Effector CD4-positive, alpha-beta T cell (primary cell): Measurements from ENCODE around the gene NAT14.
A peak's percentile ranks its signal among the peaks of the same experiment; 100 is the strongest.

Experiments used
- DNase-seq: peaks from one replicate; pipeline ENCODE4 v3.0.0-alpha.2; 2020

Gene NAT14

GRCh38 chr19:55472463-55472862, 12.5 kb upstream of the NAT14 start:
- no peak for DNase-seq

- no peak for DNase-seq
Measured at GRCh38 chr19:55473225-55474012, 11.6 kb upstream of the NAT14 start.

GRCh38 chr19:55474269-55475265, 10.4 kb upstream of the NAT14 start:
- no peak for DNase-seq

DNA sequence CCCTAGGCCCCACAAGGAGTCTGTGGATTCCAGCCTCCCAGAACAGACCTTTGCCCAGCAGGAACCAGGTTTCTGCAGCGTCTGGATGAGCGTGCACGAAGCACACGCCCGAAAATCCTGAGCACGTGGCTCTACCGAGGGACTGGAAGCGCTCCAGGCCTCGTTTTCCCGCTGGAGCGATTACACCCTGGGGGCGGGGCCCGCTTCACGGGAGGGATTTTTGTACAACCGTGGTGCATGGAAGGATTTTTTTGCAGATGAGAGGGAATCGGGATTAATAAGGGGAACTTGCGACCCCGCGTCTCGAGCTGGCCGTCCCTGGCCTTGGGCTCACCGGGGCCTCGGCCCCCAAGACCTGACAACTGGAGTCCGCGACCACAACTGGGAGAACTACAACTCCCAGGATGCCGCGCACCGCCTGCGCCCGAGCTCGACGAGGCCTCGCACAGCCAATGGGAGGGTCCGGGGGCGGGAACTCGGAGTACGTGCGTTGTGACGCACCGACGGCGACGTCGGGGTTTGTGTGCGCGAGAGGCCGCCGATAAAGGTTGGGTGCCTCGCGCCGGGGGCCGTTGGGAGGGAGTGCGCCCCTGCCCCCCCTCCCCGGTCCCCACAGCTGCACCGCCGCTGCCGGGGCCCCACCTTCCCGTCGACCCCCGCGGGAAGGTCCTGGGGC, 8.8 kb upstream of the NAT14 start, which contains the start of gene ZNF628:
Gene ZNF628 (plus strand): TSS at position 518 of the 676 bp plus-strand sequence. CDS start 3,294 bp downstream, outside the sequence.
- DNase-seq = peak; percentile 97

DNA sequence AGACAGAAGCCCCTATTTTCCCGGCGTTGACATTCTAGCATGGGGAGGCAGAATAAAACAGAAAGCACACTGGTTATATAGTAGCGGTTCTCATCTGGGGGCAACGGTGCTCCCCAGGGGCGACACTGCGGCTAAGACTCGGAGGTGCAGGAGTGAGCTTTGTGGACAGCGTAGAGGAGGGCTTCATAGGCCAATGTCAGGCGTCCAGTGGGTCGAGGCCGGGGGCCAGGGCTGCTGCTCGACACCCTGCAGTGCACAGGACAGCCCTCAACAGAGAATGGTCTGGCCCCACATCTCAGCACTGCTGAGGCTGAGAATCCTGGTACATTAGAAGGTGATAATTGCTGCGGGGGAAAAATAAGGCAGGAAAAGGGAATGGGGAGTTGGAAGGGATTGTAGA, 7.1 kb upstream of the NAT14 start:
- DNase-seq = no peak

DNA sequence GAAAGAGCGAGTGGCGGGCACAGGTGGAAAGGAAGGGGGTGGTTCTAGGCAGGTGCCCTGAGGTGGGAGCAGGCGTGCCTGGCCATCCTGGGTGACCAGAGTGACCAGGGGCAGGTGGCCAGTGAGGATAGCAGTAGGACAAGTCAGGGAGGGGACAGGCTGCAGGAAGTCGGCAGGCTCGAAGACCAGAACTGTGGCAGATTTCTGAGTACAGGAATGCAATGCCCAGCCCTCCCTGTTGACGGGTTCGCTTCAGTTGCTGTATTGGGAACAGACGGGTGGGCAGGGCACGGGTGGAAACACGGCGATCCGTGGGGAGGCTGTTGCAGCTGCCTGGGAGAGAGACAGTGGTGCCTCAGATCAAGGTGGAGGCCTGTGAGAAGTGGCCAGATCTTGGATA, 6.6 kb upstream of the NAT14 start:
- no peak for DNase-seq

GRCh38 chr19:55479045-55479444, 5.9 kb upstream of the NAT14 start:
- DNase-seq = no peak

- DNase-seq = no peak
Measured at GRCh38 chr19:55479451-55480230, 5.3 kb upstream of the NAT14 start.

- no peak for DNase-seq
Measured at GRCh38 chr19:55481148-55481793, 3.7 kb upstream of the NAT14 start.

- DNase-seq = no peak
Measured at GRCh38 chr19:55481794-55482155, 3.2 kb upstream of the NAT14 start.

GRCh38 chr19:55482156-55482961, 2.6 kb upstream of the NAT14 start:
- DNase-seq = no peak

GRCh38 chr19:55482967-55483705, 1.9 kb upstream of the NAT14 start:
- no peak for DNase-seq

DNA sequence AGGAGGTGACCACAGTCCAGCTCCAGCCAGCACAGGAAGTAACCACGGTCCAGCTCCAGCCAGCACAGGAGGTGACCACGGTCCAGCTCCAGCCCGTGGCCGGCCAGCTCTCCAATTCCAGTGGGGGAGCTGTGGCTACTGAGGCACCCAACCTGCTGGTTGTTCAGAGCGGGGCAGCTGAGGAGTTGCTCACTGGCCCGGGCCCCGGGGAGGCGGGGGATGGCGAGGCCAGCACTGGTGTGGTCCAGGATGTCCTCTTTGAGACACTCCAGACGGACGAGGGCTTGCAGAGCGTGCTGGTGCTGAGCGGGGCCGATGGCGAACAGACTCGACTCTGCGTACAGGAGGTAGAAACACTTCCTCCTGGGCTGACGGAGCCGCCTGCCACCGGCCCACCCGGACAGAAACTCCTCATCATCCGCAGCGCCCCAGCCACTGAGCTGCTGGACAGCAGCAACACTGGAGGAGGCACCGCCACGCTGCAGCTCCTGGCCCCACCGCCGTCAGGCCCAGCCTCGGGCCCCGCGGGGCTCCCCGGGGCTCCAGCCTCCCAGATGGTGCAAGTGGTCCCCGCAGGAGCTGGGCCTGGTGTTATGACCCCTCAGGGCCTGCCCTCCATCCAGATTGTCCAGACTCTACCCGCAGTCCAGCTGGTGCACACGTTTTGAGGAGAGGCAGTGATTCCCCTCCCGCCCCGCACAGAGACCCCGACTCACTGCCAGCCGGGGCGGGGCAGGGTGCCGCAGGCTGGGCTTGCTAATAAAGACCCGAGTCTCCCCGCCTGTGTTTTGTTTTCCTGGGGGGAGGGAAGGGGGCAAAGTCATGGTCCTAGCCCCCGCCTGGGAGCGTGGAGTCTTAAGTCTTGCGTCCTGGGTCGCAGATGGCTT, 1.0 kb upstream of the NAT14 start:
- DNase-seq = no peak

DNA sequence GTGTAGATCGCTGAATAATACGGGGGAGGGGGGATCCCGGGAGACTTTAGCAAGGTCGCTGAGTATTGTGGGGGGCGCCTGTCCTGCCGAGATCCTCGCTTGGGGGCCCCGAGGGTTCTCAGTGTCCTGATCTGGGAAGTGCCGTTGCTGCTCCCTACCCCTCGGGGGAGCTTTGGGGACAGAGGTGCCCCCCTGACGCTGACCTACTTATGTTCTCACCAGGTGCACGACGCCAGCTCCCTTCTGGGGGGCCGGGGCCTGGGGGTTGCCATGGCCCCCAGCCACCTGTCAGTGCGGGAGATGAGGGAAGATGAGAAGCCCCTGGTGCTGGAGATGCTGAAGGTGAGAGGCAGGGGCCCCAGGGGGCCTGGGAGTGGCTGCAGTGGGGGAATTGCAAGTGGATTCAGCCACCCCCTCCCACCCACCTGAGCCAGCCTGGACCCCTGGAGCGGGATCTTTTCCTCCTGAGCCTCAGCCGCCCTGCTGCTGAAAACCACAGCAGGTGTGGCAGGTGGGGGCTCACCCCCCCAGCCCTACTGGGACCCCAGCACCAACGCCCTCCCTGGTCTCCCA, 537 bp downstream of the NAT14 start:
- no peak for DNase-seq

DNA sequence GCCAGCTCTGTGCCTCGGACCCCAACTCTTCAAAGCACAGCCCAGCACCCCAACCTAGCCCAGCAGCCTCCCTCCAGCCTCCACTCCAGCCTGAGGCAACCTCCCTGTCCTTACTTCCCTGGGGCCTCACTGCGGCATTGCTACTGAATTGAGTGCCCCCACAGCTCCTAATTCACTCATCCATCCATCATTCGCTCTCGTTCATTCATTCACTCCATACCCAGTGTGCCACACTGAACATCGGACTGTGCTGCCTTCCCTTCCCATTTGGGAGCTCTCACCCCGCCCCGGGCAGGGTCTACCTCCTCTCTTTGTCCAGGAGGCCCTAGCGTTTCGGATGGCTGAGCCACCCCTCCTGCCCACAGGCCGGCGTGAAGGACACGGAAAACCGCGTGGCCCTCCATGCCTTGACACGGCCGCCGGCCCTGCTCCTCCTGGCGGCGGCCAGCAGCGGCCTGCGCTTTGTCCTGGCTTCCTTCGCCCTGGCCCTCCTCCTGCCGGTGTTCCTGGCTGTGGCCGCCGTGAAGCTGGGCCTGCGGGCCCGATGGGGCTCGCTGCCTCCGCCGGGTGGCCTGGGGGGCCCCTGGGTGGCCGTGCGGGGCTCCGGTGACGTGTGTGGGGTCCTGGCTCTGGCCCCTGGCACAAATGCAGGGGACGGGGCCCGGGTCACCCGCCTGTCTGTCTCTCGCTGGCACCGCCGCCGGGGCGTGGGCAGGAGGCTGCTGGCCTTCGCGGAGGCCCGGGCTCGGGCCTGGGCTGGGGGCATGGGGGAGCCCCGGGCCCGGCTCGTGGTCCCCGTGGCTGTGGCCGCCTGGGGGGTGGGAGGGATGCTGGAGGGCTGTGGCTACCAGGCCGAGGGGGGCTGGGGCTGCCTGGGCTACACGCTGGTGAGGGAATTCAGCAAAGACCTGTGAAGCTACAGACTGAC, 1.3 kb downstream of the NAT14 start:
- no peak for DNase-seq

GRCh38 chr19:55486971-55487923, 2.3 kb downstream of the NAT14 start:
- DNase-seq = no peak
